HG03558 (cell line): Measurements from ENCODE around the gene CFAP97.
"Not testable (repeated sequence)": the region's sequence is repeated elsewhere in the genome, so short reads cannot be mapped to it uniquely, and the experiment has no call there.

Source experiments
- ATAC-seq: cut with Tn5 transposase; IDR thresholded peaks from one replicate; pipeline ENCODE4 v1.9.1; 2021; ENCODE audit warnings: moderate number of reproducible peaks; ENCODE audit not compliant: unreplicated experiment; ENCODE audit errors: extremely low read depth

The CFAP97 gene

GRCh38 chr4:185224597-185224996 is 20.8 kb upstream of the CFAP97 start:
- no peak for ATAC-seq

GRCh38 chr4:185222598-185222997 is 18.8 kb upstream of the CFAP97 start:
- no peak for ATAC-seq

- no peak for ATAC-seq
Observed at GRCh38 chr4:185221912-185222311, 18.1 kb upstream of the CFAP97 start.

- no peak for ATAC-seq
Observed at GRCh38 chr4:185221491-185221890, 17.7 kb upstream of the CFAP97 start.

GRCh38 chr4:185219551-185220344 is 15.9 kb upstream of the CFAP97 start:
- ATAC-seq, result no peak

GRCh38 chr4:185218312-185218711 is 14.5 kb upstream of the CFAP97 start:
- no peak for ATAC-seq

- no peak for ATAC-seq
Observed at GRCh38 chr4:185217408-185217975, 13.7 kb upstream of the CFAP97 start.

- no peak for ATAC-seq
Observed at GRCh38 chr4:185215261-185215660, 11.5 kb upstream of the CFAP97 start.

GRCh38 chr4:185213877-185214276 is 10.1 kb upstream of the CFAP97 start:
- peak; percentile 36 for ATAC-seq

- no peak for ATAC-seq
Observed at GRCh38 chr4:185212581-185212980, 8.8 kb upstream of the CFAP97 start.

- no peak for ATAC-seq
Observed at GRCh38 chr4:185211641-185212040, 7.8 kb upstream of the CFAP97 start.

- no peak for ATAC-seq
Observed at GRCh38 chr4:185211035-185211434, 7.2 kb upstream of the CFAP97 start.

GRCh38 chr4:185210102-185210981 is 6.5 kb upstream of the CFAP97 start:
- ATAC-seq, result no peak

- ATAC-seq, result peak; percentile 2
Observed at GRCh38 chr4:185209852-185210101, 6.0 kb upstream of the CFAP97 start.

GRCh38 chr4:185209031-185209851 is 5.4 kb upstream of the CFAP97 start, which contains the start of gene SNX25:
TSS of gene SNX25 (plus strand) at chr4:185209598. CDS start at chr4:185209827, 229 bp downstream.
- ATAC-seq, result peak; percentile 55

- ATAC-seq, result no peak
Observed at GRCh38 chr4:185207466-185207865, 3.7 kb upstream of the CFAP97 start.

GRCh38 chr4:185205697-185206342 is 2.0 kb upstream of the CFAP97 start:
- ATAC-seq, result no peak

GRCh38 chr4:185205073-185205472 is 1.3 kb upstream of the CFAP97 start:
- ATAC-seq, result not testable (repeated sequence)

- ATAC-seq, result no peak
Observed at GRCh38 chr4:185204238-185204910, 574 bp upstream of the CFAP97 start.
